HL-60 (cell line): ENCODE data around the gene HLA-DQA1.

Experiments
- DNase-seq, 2 experiments: peaks; one replicate each; pipeline ENCODE4 v3.0.0-alpha.2; 2010 to 2020; ENCODE audit warnings: low read depth in 1 of 2, low spot score in 1 of 2
- H3K27ac ChIP-seq: fragments of 250-450 bp; sonication (Bioruptor Pico); replicated peaks from 2 replicates; pipeline ENCODE4 v1.5.1; 2020; ENCODE audit warnings: mild to moderate bottlenecking, moderate library complexity
- H3K27me3 ChIP-seq: fragments of 250-450 bp; sonication (Bioruptor Pico); 2 replicates; pipeline ENCODE4 v1.5.1; 2021; ENCODE audit warnings: mild to moderate bottlenecking, moderate library complexity; ENCODE audit not compliant: insufficient read depth, poor library complexity, severe bottlenecking
- H3K4me3 ChIP-seq: replicated peaks from 2 replicates; pipeline ENCODE4 v1.5.1; 2011; ENCODE audit warnings: mild to moderate bottlenecking, control low read depth, low read length; ENCODE audit not compliant: insufficient read depth
- CTCF ChIP-seq: IDR thresholded peaks from one replicate; pipeline ENCODE4 v1.5.1; 2011; ENCODE audit warnings: low read length, control low read depth, inconsistent platforms; ENCODE audit not compliant: insufficient read depth
- GABPA ChIP-seq: IDR thresholded peaks from 2 replicates; pipeline ENCODE4 v1.6.1; 2012; ENCODE audit warnings: low read depth
- POLR2AphosphoS5 ChIP-seq: IDR thresholded peaks from 2 replicates; pipeline ENCODE4 v1.6.1; 2012; ENCODE audit warnings: low read depth
- REST ChIP-seq: IDR thresholded peaks from 2 replicates; pipeline ENCODE4 v1.6.1; 2012; ENCODE audit warnings: low read depth; ENCODE audit not compliant: insufficient replicate concordance
- SPI1 ChIP-seq: IDR thresholded peaks from 2 replicates; pipeline ENCODE4 v1.6.1; 2012; ENCODE audit warnings: low read depth, mild to moderate bottlenecking, borderline replicate concordance

HLA-DQA1 gene

GRCh38 chr6:32613475-32613874, 23.7 kb upstream of the HLA-DQA1 start:
- H3K27me3 ChIP-seq = peaks cover 5% of the 10 kb centered on the region
- no peak for DNase-seq
- no peak for TF ChIP-seq REST
- TF ChIP-seq CTCF = no peak
- TF ChIP-seq SPI1 = no peak
- no peak for TF ChIP-seq GABPA
- no peak for TF ChIP-seq POLR2AphosphoS5
- no peak overlapping the region for H3K27ac ChIP-seq
- no peak overlapping the region for H3K4me3 ChIP-seq

- no peak overlapping the region for H3K4me3 ChIP-seq
- H3K27me3 ChIP-seq = peaks cover 5% of the 10 kb centered on the region
- TF ChIP-seq POLR2AphosphoS5 (no peak), CTCF (no peak), REST (no peak), SPI1 (no peak), GABPA (no peak)
- no peak overlapping the region for H3K27ac ChIP-seq
- no peak for DNase-seq
These were observed 22.7 kb upstream of the HLA-DQA1 start for GRCh38 chr6:32614366-32615081.

GRCh38 chr6:32615885-32616532, 21.2 kb upstream of the HLA-DQA1 start:
- Histone ChIP-seq H3K27ac (no peak overlapping the region), H3K27me3 (peaks cover 5% of the 10 kb centered on the region), H3K4me3 (no peak overlapping the region)
- no peak for DNase-seq
- TF ChIP-seq REST (no peak), CTCF (no peak), POLR2AphosphoS5 (no peak), SPI1 (no peak), GABPA (no peak)
